Pancreas (tissue), 10 donors: Measurements from ENCODE around the gene KIAA0319L. TPM values are rescaled to one million over a fixed set of nuclear protein-coding genes. Genes with fewer than 3 reads are reported as not detected.
A peak's percentile ranks its signal among the peaks of the same experiment; 100 is the strongest.
"Not testable (repeated sequence)": the region's sequence is repeated elsewhere in the genome, so short reads cannot be mapped to it uniquely, and the experiment has no call there.

Experiments
- ATAC-seq, 4 donors: fragments of 200-7000 bp; cut with Tn5 transposase; one replicate each; pipeline versions ENCODE4 v1.8.0 to v1.9.1; 2020; ENCODE audit warnings: mild to moderate bottlenecking in 4 of 4, moderate library complexity in 4 of 4
- DNase-seq, 6 donors: peaks; one replicate each; pipeline ENCODE4 v3.0.0-alpha.2; 2020
- FAIRE-seq: peaks from 2 replicates; lab custom pipeline; 2012; peaks lifted over from hg19 to GRCh38; lab: Jason Lieb, UNC
- H3K27ac ChIP-seq, 4 donors: fragments of 200-600 bp; sonication (generic); 1 replicate in 3 of 4; 2 replicates in 1 of 4; pipeline versions ENCODE4 v1.5.0 to v1.8.0; 2020
- H3K27me3 ChIP-seq, 4 donors: fragments of 200-600 bp; one replicate each; pipeline ENCODE4 v1.8.0; 2021
- H3K36me3 ChIP-seq, 3 donors: fragments of 200-600 bp; sonication (generic) in 1 of 3; one replicate each; pipeline versions ENCODE4 v1.5.0 to v1.8.0; 2020 to 2021
- H3K4me1 ChIP-seq, 3 donors: fragments of 200-600 bp; one replicate each; pipeline ENCODE4 v1.8.0; 2021
- H3K4me3 ChIP-seq, 4 donors: fragments of 200-600 bp; sonication (generic) in 2 of 4; one replicate each; pipeline versions ENCODE4 v1.5.0 to v1.8.0; 2020 to 2021
- H3K9me3 ChIP-seq, 4 donors: fragments of 200-600 bp; one replicate each; pipeline ENCODE4 v1.8.0; 2021
- WGBS, 2 donors: extraction: QIAGEN DNeasy Blood & Tissue Kit; methylation state at CpG; one replicate each; pipeline ENCODE4 v1.1.7; 2013; 5-methylcytosine and 5-hydroxymethylcytosine counted together
- intact Hi-C, 3 donors: fragments of 100-400 bp; cut with DNase I; formaldehyde crosslinking; loops; one replicate each; pipeline versions ENCODE4 v1.11.1 to v1.14.2; 2022
- polyA plus RNA-seq, 2 donors: library from polyadenylated mRNA; stranded (reverse); fragments of 200-250 nt; gene quantifications; one replicate each; pipeline ENCODE4 v1.2.3, GENCODE V29; 2013
- total RNA-seq, 6 donors: library from RNA; stranded (reverse); fragmentation: NEBNext Ultra II Directional in 4 of 6; extraction: Animal tissue kit (Norgen Biotek cat#: 25700) in 4 of 6; gene quantifications; one replicate each; pipeline versions ENCODE4 v1.2.1 to v1.2.4, GENCODE V29; 2021 to 2023
- TF ChIP-seq, protein P1 (sequence below), 4 donors: fragments of 200-600 bp; sonication (generic) in 3 of 4; IDR thresholded peaks; one replicate each; pipeline versions ENCODE4 v1.5.0 to v1.8.0; 2021; ENCODE audit warnings: antibody characterized with exemption in 4 of 4
- donor health status: healthy with polysubstance abuse.
- donor health status: DM: no; HTN: no; CAD: no; lungs with moderate emphysema.
- donor health status: DM: no; HTN: no; CAD: no.
- donor health status: control.
- donor health status: control.
- donor health status: Bipolar disorder and iron deficiency.
- donor health status: DM: yes; HTN: yes; CAD: no.
- donor health status: DM: no; HTN: no; CAD: no.
- donor health status: DM: no; HTN: no; CAD: no.
- donor health status: DM: yes; HTN: yes; CAD: no.

The KIAA0319L gene
- total and polyA plus RNA-seq, 8 donors: 22.9 to 50.8 (median 44.1) TPM

DNA sequence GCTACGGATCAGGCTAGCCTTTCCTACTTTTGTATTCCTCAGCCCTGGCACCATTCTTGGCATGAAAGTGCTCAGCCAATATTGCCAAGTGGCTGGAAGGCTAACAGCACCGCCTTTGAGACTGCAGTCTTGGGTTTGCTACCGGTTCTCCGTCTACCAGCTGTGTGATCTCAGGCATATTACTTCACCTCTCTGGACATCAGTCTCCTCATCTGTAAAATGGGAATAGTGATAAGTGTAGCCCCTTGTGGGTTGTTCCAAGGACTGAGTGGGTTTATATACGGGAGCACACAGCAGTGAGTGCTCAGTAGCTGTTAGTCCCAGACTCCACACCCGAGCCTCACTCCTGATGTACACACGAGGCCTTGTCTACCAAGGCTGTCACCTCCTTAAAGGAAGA lies 29.6 kb upstream of the KIAA0319L start:
- Histone ChIP-seq H3K4me1 (no peaks in the 10 kb centered on the region), H3K27me3 (no peaks in the 10 kb centered on the region), H3K9me3 (no peaks in the 10 kb centered on the region), H3K4me3 (no peak overlapping the region), H3K27ac (no peak overlapping the region), H3K36me3 (no peaks in the 10 kb centered on the region)
- TF ChIP-seq, protein P1, sequence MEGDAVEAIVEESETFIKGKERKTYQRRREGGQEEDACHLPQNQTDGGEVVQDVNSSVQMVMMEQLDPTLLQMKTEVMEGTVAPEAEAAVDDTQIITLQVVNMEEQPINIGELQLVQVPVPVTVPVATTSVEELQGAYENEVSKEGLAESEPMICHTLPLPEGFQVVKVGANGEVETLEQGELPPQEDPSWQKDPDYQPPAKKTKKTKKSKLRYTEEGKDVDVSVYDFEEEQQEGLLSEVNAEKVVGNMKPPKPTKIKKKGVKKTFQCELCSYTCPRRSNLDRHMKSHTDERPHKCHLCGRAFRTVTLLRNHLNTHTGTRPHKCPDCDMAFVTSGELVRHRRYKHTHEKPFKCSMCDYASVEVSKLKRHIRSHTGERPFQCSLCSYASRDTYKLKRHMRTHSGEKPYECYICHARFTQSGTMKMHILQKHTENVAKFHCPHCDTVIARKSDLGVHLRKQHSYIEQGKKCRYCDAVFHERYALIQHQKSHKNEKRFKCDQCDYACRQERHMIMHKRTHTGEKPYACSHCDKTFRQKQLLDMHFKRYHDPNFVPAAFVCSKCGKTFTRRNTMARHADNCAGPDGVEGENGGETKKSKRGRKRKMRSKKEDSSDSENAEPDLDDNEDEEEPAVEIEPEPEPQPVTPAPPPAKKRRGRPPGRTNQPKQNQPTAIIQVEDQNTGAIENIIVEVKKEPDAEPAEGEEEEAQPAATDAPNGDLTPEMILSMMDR (IDR thresholded peaks at IDR 0.05): no peak
- 88% methylated on average over 7 of the region's 7 CpGs for WGBS, 2 donors
- FAIRE-seq (no peak), DNase-seq (no peak), ATAC-seq (no peak)
- intact Hi-C loops: no loop called here

DNA sequence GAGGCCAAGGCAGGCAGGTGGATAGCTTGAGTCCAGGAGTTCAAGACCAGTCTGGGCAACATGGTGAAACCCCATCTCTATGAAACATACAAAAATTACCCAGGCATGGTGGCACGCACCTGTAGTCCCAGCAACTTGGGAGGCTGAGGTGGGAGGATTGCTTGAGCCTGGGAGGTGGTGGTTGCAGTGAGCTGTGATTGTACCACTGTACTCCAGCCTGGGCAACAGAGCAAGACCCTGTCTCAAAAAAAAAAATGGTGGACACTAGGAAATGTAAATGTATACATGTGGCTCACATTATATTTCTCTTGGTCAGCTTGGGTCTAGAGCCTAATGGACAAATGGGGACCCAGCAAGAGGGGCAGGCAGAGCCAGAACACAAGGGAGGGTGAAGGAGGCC lies 28.6 kb upstream of the KIAA0319L start:
- H3K27ac ChIP-seq, ATAC-seq, FAIRE-seq, H3K4me3 ChIP-seq, H3K4me1 ChIP-seq, intact Hi-C loops, H3K9me3 ChIP-seq, DNase-seq, H3K27me3 ChIP-seq, H3K36me3 ChIP-seq: not testable (repeated sequence)
- 94 to 100% methylated on average over 1 of the region's 1 CpG for WGBS, 2 donors

- ATAC-seq: no peak
- TF ChIP-seq, protein P1 (IDR thresholded peaks at IDR 0.05): no peak
- Histone ChIP-seq H3K4me3 (no peak overlapping the region), H3K27ac (no peak overlapping the region), H3K36me3 (no peaks in the 10 kb centered on the region), H3K4me1 (no peaks in the 10 kb centered on the region), H3K27me3 (no peaks in the 10 kb centered on the region), H3K9me3 (no peaks in the 10 kb centered on the region)
- intact Hi-C loops: no loop called here
- DNase-seq: no peak
- 81 to 83% methylated on average over 3 of the region's 3 CpGs for WGBS, 2 donors
- FAIRE-seq: no peak
Observed at GRCh38 chr1:35585281-35585680, 28.1 kb upstream of the KIAA0319L start.

DNA sequence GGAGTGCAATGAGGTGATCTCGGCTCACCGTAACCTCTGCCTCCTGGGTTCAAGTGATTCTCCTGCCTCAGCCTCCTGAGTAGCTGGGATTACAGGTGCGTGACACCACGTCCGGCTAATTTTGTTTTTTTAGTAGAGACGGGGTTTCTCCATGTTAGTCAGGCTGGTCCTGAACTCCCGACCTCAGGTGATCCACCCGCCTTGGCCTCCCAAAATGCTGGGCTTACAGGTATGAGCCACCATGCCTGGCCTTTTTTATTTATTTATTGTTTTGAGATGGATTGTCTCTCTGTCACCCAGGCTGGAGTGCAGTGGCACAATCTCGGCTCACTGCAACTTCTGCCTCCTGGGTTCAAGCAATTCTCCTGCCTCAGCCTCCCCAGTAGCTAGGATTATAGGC lies 24.4 kb upstream of the KIAA0319L start:
- H3K27me3 ChIP-seq, H3K9me3 ChIP-seq, H3K4me1 ChIP-seq, H3K36me3 ChIP-seq, H3K4me3 ChIP-seq, intact Hi-C loops, H3K27ac ChIP-seq, FAIRE-seq, ATAC-seq: not testable (repeated sequence)
- DNase-seq: peak in 1 of 6 donors; percentile 18
- 92 to 93% methylated on average over 9 of the region's 9 CpGs for WGBS, 2 donors

DNA sequence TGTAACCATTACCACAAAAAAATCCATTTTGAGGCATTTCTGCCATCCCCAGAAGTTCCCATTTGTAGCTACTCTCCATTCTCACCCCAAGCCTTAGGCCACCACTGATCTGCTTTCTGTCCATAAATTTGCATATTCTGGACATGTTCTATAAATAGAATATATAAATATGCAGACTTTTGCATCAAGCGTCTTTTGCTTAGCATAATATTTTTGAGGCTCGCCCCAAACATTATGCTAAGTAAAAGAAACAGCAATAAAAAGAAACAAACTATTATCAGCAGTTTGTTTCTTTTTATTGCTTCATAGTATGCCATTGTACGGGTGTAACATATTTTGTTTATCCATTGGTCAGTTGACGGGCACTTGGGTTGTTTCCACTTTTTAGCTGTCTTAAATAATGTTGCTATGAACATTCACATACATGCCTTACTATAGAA lies 23.8 kb upstream of the KIAA0319L start:
- TF ChIP-seq, protein P1 (IDR thresholded peaks at IDR 0.05): no peak
- WGBS, 2 donors: 64 to 73% methylated on average over 4 of the region's 4 CpGs

More for the DNA sequence above, 23.8 kb upstream of the KIAA0319L start:
- no peaks in the 10 kb centered on the region for H3K27me3 ChIP-seq
- H3K4me3 ChIP-seq: no peak overlapping the region
- intact Hi-C loops: no loop called here
- H3K9me3 ChIP-seq: no peaks in the 10 kb centered on the region
- no peak for FAIRE-seq
- no peaks in the 10 kb centered on the region for H3K36me3 ChIP-seq
- no peak overlapping the region for H3K27ac ChIP-seq
- H3K4me1 ChIP-seq: no peaks in the 10 kb centered on the region
- ATAC-seq: no peak
- DNase-seq: no peak
